NCI-H2196 (cell line): ENCODE measurements around the gene RNF145.

ENCODE experiments used
- DNase-seq: peaks from one replicate; lab custom pipeline; 2025; ENCODE audit not compliant: unreplicated experiment; lab: John Stamatoyannopoulos, UW

RNF145 gene

DNA sequence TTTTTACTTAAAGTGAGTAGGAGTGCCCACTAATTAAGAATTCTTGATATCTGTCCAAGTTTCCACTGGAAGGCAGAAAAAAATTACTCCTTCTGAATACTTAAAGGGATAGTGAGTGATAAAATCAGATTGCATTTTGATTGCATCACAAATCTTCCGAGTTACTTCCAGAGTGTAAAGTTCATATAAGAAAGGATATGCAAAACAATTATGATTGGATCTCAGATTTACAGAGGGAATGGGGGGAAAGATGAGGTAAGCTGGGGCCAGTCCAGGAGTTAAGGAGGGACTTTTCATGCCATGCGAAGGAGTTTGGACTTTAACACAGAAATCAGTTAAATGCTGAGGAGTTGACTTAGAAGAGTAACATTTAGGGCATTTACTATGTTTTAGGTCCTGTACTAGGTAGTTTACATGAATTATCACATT, 9.3 kb upstream of the RNF145 start:
- DNase-seq = no peak

GRCh38 chr5:159217236-159217635, 7.9 kb upstream of the RNF145 start:
- no peak for DNase-seq

GRCh38 chr5:159216454-159216853, 7.1 kb upstream of the RNF145 start:
- no peak for DNase-seq

- DNase-seq = no peak
These were observed 6.5 kb upstream of the RNF145 start for GRCh38 chr5:159215886-159216285.

DNA sequence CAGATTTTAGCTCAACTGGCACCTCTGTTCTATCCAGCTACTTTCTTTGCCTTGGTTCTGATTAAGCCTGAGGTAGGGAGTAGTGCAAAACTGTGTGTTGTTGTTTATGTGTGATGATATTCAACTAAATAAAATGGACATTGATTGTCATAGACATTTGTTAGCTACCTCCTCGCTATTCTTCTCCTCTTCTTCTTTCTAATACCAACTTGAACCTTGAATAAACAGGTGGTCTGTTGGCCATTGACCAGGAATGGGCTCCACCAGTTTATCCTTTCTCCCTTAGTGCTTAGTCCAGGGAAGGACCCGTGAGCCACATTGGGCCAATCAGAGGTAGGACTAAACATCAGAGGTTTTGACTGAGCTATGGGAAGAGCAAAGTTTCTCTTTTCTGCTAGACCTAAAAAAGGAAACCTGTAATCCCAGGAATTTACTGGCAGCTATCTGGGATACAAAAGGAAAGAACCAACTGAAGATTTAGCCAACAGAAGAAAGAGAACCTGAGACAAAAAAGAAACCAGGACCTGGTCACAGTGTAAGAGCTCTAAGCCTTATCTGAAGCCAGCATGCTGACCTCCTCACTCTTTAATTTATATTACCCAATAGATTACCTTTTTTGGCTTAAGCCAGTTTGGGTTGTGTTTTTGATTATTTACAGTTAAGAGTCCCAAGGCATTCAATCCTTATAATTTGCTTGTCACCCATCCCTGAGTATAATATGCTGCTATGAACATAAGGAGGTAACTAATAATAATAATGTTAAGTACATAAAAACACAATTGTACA, 5.3 kb upstream of the RNF145 start:
- DNase-seq = no peak

DNA sequence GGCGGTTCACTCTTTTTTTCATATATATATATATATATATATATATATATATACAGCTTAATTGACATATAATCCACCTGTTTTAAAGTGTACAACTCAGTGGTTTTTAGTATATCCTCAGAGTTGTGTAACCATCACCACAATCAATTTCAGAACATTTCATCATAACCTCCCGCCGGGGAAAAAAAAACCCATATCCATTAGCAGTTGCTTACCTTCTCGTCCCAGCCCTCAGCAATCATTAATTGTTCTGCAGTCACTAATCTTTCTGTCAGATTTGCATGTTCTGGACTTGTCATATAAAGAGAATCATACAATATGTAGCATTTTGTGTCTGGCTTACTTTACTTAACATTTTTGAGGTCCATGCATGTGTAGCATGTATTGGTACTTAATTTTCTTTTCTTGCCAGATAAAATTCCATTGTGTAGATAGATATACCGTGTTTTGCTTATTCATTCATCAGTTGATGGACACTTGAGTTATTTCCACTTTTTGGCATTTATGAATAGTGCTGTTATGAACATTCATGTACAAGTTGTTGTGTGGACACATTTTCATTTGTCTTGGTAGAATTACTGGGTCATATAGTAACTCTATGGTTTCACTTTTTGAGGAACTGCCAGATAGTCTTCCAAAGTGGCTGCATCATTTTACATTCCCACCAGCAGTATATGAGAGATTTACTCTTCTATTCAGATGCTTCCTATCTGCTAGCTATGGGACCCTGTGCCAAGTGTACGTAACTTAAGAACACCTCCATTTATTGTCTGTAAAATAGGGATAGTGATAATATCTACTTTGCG, 3.5 kb upstream of the RNF145 start:
- no peak for DNase-seq

DNA sequence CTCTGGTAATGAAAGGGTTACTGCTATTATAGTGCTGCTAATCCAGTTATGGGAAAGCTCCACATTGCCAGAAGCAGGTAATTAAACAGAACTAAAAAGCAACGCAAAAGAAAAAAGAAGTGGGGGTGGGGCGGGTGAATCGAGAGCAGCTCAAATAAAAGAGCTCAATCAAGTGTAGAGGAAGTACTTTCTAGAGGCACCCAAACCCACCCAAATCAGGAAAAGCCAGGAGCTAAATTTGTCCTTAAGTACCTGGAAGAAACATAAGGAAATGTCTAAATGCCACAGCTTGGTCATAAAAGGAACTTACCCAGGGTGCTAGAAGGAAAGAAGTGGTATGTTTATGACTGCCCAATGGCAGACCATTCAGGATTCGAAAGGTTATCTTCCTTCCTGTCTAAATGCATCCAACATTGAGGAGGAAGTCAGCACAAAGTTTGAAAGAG, 2.4 kb upstream of the RNF145 start:
- no peak for DNase-seq

DNA sequence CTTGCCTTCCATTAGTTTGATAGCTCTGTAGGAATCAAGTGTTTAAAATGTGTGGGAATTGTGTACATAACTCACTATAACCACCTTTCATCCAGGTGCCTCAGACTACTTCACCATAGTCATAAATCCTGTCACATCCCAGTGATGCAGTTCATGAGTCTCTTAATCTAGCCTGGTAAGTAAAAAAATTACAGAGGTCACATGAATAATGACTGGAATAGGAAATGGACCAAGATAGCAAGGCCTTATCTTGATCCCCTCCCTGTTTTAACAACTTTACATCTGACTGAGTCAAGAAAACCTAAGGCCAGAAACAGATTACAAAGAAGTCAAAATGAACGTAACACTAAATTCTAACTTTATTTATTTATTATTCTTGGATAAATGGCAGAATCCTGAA, 1.5 kb upstream of the RNF145 start:
- no peak for DNase-seq

DNA sequence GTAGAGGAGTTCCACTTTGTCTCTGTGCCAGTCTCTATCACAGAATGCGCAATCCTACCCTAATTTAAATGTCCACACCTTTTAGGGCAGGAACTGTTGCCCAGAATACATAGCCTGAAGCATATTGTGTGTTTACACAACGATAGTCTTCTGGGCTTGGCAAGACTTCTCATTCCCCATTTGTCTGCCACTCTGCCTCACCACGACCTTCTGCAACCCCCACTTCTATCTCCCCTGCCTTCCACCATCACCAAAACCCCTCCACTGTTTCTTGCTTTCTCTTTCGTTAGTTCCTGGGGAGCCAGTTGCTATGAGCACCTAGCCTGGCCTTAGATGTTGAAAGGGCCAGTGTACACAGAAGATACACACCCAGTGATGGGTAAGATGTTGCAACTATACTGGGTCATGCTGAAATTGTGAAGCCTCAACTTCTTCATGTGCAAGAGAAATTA, 883 bp upstream of the RNF145 start:
- DNase-seq = peak; percentile 13

DNA sequence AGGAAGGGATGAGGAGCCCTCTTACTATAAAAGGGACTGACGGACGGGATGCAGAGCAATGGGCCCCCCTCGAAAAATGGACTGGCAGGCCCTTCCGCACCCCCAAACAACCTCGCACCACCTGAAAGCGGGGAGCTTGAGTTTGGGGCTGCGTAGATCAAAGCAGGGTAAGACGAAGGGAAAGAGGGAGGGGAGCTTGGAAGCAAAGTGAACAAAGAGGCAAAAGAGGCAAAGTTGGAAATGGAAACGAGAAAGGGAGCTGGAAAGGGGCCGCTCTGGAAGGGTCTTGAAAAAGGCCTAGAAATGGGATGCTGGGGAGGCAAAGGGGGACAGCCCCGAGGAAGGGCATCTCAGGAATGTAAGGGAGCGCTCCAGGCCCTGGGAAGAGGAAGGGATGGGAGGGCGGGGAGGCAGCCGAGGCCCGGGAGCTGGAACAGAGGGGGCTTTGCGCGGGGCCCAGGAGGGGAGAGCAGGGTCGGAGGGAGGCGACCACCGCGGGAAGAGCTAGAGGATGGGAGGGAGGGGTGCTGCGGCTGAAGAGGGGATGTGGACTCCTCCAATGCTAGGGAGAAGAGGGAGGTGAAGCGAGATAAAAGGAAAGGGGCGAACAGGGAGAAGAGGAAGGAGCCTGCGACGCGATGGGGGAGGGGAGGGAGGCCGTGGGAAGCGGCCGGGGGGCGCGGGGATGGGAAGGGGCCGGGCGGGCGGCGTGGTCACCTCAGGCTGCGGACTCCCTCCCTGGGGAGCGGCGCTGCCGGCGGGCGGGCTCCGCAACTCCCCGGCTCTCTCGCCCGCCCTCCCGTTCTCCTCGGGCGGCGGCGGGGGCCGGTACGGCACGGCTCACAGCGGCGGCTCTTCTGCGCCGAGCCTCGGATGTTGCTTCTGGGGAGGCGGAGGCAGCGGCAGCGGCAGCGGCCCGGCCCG, 577 bp downstream of the RNF145 start:
- peak; percentile 17 for DNase-seq

GRCh38 chr5:159207686-159208513, 1.5 kb downstream of the RNF145 start:
- peak; percentile 24 for DNase-seq

DNA sequence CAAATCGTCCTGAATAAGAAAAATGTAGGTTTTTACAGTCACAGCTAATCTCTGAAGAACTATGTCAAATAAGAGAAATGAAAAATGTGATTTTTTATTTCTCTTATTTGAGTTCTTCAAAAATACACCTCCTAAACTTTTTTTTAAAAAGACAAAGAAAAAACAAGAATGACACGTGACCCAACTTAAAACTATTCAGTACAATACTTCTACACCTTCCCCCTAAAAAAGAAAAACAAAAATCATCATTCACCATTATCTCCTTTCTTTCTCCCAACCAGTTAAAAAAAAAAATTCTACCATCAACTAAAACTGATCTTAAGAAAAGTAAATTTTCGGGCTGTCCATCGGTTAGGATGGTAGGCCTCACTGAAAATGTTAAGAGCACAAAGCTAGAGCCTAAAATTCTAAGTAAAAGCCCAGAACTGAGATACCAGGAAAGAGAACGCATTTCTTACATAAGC, 2.1 kb downstream of the RNF145 start:
- no peak for DNase-seq

- no peak for DNase-seq
These were observed 2.5 kb downstream of the RNF145 start for GRCh38 chr5:159206818-159207217.

DNA sequence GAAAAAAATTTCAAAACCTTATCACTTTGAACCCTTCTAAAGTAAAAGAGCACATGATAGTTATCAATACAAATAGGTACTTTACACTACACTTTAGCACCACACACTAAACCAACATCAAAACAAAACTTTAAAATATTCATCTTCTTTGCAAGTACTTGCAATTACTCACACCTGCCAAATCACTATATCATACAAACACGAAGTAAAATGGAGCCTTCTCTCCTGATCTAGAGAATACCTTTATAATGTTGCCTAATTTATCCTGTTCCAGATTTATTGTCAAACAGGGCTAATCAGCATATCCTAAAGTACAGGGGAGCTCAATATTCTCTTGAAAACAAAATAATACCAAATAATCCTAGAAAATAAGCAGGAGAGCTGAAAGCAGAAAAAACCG, 3.0 kb downstream of the RNF145 start:
- no peak for DNase-seq

DNA sequence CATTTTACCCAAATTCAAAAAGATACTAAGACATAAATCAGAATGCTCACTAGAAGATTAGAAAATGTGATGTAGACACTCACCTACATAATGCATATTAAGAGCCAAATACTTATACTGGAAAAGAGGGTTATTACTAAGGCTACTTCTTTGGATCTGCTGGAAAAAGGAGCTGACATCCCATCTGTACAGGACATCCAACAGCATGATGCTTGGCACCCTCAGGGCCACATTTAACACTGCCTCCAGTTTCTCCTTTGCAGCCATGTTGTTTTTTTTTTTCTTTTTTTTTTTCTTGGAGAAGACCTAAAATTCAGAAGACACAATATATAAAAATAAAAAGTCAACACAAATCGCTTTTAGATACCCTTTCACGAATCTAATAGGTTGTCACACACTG, 6.0 kb downstream of the RNF145 start:
- no peak for DNase-seq

- no peak for DNase-seq
These were observed 7.2 kb downstream of the RNF145 start for GRCh38 chr5:159202151-159202550.

DNA sequence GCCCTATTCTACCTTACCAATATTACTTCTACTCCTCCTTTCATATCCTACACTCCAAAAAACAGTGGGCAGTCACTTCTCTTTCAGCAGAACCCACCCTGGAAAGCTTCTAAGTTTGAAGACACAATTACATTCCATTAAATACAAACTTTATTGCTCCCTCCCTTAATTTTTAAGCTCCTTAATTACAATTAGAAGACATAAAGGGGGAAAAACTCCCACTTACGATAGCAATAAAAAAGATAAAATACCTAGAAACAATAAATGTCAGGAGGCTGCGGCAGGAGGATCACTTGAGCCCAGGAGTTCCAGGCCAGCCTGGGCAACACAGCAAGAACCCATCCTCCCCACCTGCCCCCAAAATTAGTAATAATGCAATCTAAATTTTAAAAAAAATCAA, 9.6 kb downstream of the RNF145 start:
- no peak for DNase-seq

DNA sequence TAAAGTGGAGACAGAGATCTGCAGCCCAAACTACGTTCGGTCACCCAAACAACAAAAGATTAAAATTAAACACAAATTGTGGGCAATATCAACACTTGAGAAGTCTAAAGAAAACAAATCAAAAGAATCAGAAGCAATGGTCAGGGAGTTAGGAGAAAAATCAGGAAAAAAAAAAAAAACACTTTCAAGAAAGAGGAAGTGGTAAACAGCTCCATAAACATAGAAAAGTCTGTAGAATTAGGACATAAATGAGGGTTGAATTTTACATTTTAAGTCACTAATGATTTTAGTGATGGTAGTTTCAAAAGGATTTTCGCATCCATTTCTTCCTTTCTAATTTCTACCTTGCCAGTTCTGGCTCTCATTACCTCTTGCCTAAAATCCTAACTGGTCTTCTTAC, 10.1 kb downstream of the RNF145 start:
- no peak for DNase-seq

GRCh38 chr5:159198063-159199036, 11.0 kb downstream of the RNF145 start:
- DNase-seq = no peak
